Panc1 (cell line): Measurements from ENCODE around the gene STK24. TPM values are rescaled to one million over a fixed set of nuclear protein-coding genes. Genes with fewer than 3 reads are reported as not detected.
A peak's percentile ranks its signal among the peaks of the same experiment; 100 is the strongest.

Experiments
- ATAC-seq: fragments of 200-7000 bp; cut with Tn5 transposase; 2 replicates; pipeline ENCODE4 v1.9.1; 2020; ENCODE audit warnings: mild to moderate bottlenecking, moderate library complexity
- BruUV-seq: library from RNA; stranded (reverse); fragments of 400-500 nt; replicated peaks from 2 replicates; lab custom pipeline; 2021; lab: Mats Ljungman, UMichigan
- CTCF ChIA-PET: fragments of 300-600 bp; sonication (Branson Sonifier 250); formaldehyde crosslinking; loops from one replicate; lab custom pipeline; 2022; ENCODE audit warnings: antibody characterized with exemption; lab: Charles Lee
- POLR2A ChIA-PET: fragments of 300-600 bp; sonication (Branson Sonifier 250); formaldehyde crosslinking; loops from one replicate; lab custom pipeline; 2022; ENCODE audit warnings: antibody characterized with exemption; lab: Charles Lee
- DNase-seq: peaks from one replicate; pipeline ENCODE4 v3.0.0-alpha.2; 2010; ENCODE audit warnings: low read depth, low spot score
- H3K27ac ChIP-seq: 2 replicates; pipeline ENCODE4 v1.5.1; 2011; ENCODE audit warnings: mild to moderate bottlenecking, low read length, inconsistent platforms
- H3K27me3 ChIP-seq: fragments of 200-500 bp; sonication (Bioruptor generic); 2 replicates; pipeline ENCODE4 v1.6.0; 2014; ENCODE audit warnings: low read length, inconsistent platforms; ENCODE audit not compliant: control insufficient read depth, insufficient read depth
- H3K36me3 ChIP-seq: fragments of 200-500 bp; sonication (Bioruptor generic); 2 replicates; pipeline ENCODE4 v1.5.1; 2014; ENCODE audit warnings: inconsistent platforms, mild to moderate bottlenecking, low read length, moderate library complexity; ENCODE audit not compliant: control insufficient read depth, insufficient read depth
- H3K4me1 ChIP-seq: 2 replicates; pipeline ENCODE4 v1.5.1; 2011; ENCODE audit warnings: inconsistent platforms, mild to moderate bottlenecking, low read length, moderate library complexity; ENCODE audit not compliant: control insufficient read depth, insufficient read depth
- H3K4me3 ChIP-seq, 2 experiments: 2 replicates each; pipeline ENCODE4 v1.5.1; 2011 to 2012; ENCODE audit warnings: low read depth in 2 of 2, low read length in 2 of 2, mild to moderate bottlenecking in 2 of 2, inconsistent platforms in 1 of 2, moderate library complexity in 1 of 2
- H3K9me3 ChIP-seq: fragments of 200-500 bp; sonication (Bioruptor generic); 2 replicates; pipeline ENCODE4 v1.5.1; 2014; ENCODE audit warnings: low read depth, mild to moderate bottlenecking, inconsistent platforms, low read length, moderate library complexity; ENCODE audit not compliant: control insufficient read depth, insufficient read depth
- CTCF ChIP-seq: fragments of 450-650 bp; IDR thresholded peaks from 2 replicates; pipeline ENCODE4 v1.5.1; 2017; ENCODE audit warnings: mild to moderate bottlenecking
- POLR2AphosphoS5 ChIP-seq: IDR thresholded peaks from 2 replicates; pipeline ENCODE4 v1.6.1; 2012; ENCODE audit warnings: mild to moderate bottlenecking, low read depth, low read length, moderate library complexity
- REST ChIP-seq, 2 experiments: IDR thresholded peaks; 2 replicates each; pipeline ENCODE4 v1.6.1; 2011 to 2012; ENCODE audit warnings: low read depth in 2 of 2, control low read depth in 1 of 2, low read length in 1 of 2, mild to moderate bottlenecking in 1 of 2, moderate library complexity in 1 of 2; ENCODE audit not compliant: insufficient read depth in 1 of 2
- SIN3A ChIP-seq: IDR thresholded peaks from 2 replicates; pipeline ENCODE4 v1.6.1; 2012; ENCODE audit warnings: low read depth, mild to moderate bottlenecking, low read length, moderate library complexity, borderline replicate concordance; ENCODE audit not compliant: insufficient read depth
- TCF7L2 ChIP-seq: IDR thresholded peaks from 2 replicates; pipeline ENCODE4 v1.6.1; 2011; ENCODE audit warnings: mild to moderate bottlenecking, low read depth, low read length, inconsistent platforms
- in situ Hi-C: cut with HindIII; loops from 2 replicates; pipeline ENCODE4 v1.10.0; 2016; ENCODE audit warnings: low sequenced_read_pairs, low pct_unique_long_range_greater_than_20kb
- intact Hi-C: fragments of 100-400 bp; cut with micrococcal nuclease; formaldehyde crosslinking; loops from one replicate; pipeline ENCODE4 v1.10.0; 2022; ENCODE audit not compliant: unreplicated experiment
- total RNA-seq: library from RNA; stranded (reverse); gene quantifications from one replicate; pipeline ENCODE4 v1.2.1, GENCODE V29; 2021; ENCODE audit not compliant: unreplicated experiment

STK24 gene
- total RNA-seq, 1 experiment from 2014 or later: 57.3 TPM

GRCh38 chr13:98478189-98479129 lies 98.4 kb downstream of the STK24 start:
- H3K36me3 ChIP-seq: no peaks in the 10 kb centered on the region
- H3K4me1 ChIP-seq: peaks cover 3% of the 10 kb centered on the region
- no peak overlapping the region for H3K4me3 ChIP-seq
- ATAC-seq (no peak), DNase-seq (no peak)
- H3K9me3 ChIP-seq: no peaks in the 10 kb centered on the region
- intact Hi-C loops (no loop called here), in situ Hi-C loops (no loop called here)
- TF ChIP-seq SIN3A (no peak), REST (IDR thresholded peaks at IDR 0.05; ENCODE audit: insufficient read depth in 1 of 2, low read depth in 2 of 2, low read length in 1 of 2) (no peak), TCF7L2 (no peak), POLR2AphosphoS5 (no peak), CTCF (no peak)
- ChIA-PET POLR2A (no interaction called here), CTCF (no interaction called here)
- BruUV-seq: no TSS peak
- H3K27me3 ChIP-seq: no peaks in the 10 kb centered on the region
- H3K27ac ChIP-seq: no peak overlapping the region

- no peak for TF ChIP-seq CTCF
- no peak for TF ChIP-seq TCF7L2
- TF ChIP-seq POLR2AphosphoS5: no peak
- ChIA-PET CTCF (interaction anchor here (0.6 kb wide), 1 partner anchor 372 kb away, joined by 4 read pairs; no protein-coding TSS in a partner anchor), POLR2A (no interaction called here)
- no TSS peak for BruUV-seq
- ATAC-seq (peak; percentile 81), DNase-seq (no peak)
- H3K4me1 ChIP-seq: peaks cover 3% of the 10 kb centered on the region; the same call in 1 of the 2 replicates
- no peaks in the 10 kb centered on the region for H3K36me3 ChIP-seq
- no peaks in the 10 kb centered on the region for H3K9me3 ChIP-seq
- intact Hi-C loops: no loop called here
- no peak overlapping the region for H3K4me3 ChIP-seq
- in situ Hi-C loops: no loop called here
- H3K27me3 ChIP-seq: no peaks in the 10 kb centered on the region
- no peak overlapping the region for H3K27ac ChIP-seq
Measured at GRCh38 chr13:98476538-98476966, 100.4 kb downstream of the STK24 start.
